ENCODE results near the gene AGAP2.
A peak's percentile ranks its signal among the peaks of the same experiment; 100 is the strongest.

Gene AGAP2

GRCh38 chr12:57767876-57768275 lies 29.3 kb upstream of the AGAP2 start:
- Histone ChIP-seq H3K79me1 (ENCODE audit: low read length) (peaks cover 9% of the 10 kb centered on the region), H4K8ac (ENCODE audit: low read depth, low read length) (no peak overlapping the region), H3K27ac (ENCODE audit: low read depth, low read length) (no peak overlapping the region), H3K36me3 (ENCODE audit: control insufficient read depth in 1 of 2, insufficient read depth in 2 of 2, low read length in 2 of 2) (peaks cover 12 to 13% of the 10 kb centered on the region in 2 experiments), H3K4me2 (ENCODE audit: low read length) (no peak overlapping the region), H2BK120ac (ENCODE audit: insufficient read depth, low read length, poor library complexity) (no peak overlapping the region), H4K91ac (ENCODE audit: low read depth, low read length) (no peak overlapping the region), H3K18ac (ENCODE audit: low read length) (no peak overlapping the region), H2BK5ac (ENCODE audit: low read depth, low read length, poor library complexity) (no peak overlapping the region), H3K27me3 (ENCODE audit: insufficient read depth, low read length) (peaks cover 44% of the 10 kb centered on the region), H2BK12ac (ENCODE audit: low read length) (no peak overlapping the region), H2AFZ (ENCODE audit: insufficient read depth, low read length, poor library complexity) (no peak overlapping the region), H3K14ac (ENCODE audit: low read length) (no peak overlapping the region), H3K4me3 (ENCODE audit: low read depth, low read length) (no peak overlapping the region), H4K12ac (ENCODE audit: low read depth, low read length) (no peak overlapping the region), H3K23ac (ENCODE audit: low read length) (no peak overlapping the region), H3K4ac (ENCODE audit: low read depth, low read length) (no peak overlapping the region), H3K9ac (ENCODE audit: low read length) (no peak overlapping the region), H3K79me2 (ENCODE audit: control insufficient read depth, insufficient read depth, low read length, poor library complexity) (peaks cover 6% of the 10 kb centered on the region), H2AK5ac (ENCODE audit: low read length) (no peak overlapping the region), H3K4me1 (ENCODE audit: control insufficient read depth in 1 of 2, insufficient read depth in 2 of 2, low read length in 2 of 2) (peaks cover 18 to 27% of the 10 kb centered on the region in 2 experiments), H3K9me3 (ENCODE audit: insufficient read depth, low read depth, low read length) (peaks cover 6% of the 10 kb centered on the region)
- no CpG with 5 or more reads among the region's 3 CpGs for WGBS (ENCODE audit: extremely low coverage, insufficient coverage, insufficient read length)
- DNase-seq = no peak

- H2BK120ac ChIP-seq (ENCODE audit: insufficient read depth, low read length, poor library complexity) = no peak overlapping the region
- DNase-seq = no peak
- no peak overlapping the region for H2AFZ ChIP-seq (ENCODE audit: insufficient read depth, low read length, poor library complexity)
- H3K79me2 ChIP-seq (ENCODE audit: control insufficient read depth, insufficient read depth, low read length, poor library complexity) = peaks cover 2% of the 10 kb centered on the region
- H4K12ac ChIP-seq (ENCODE audit: low read depth, low read length) = no peak overlapping the region
- H2BK12ac ChIP-seq (ENCODE audit: low read length) = no peak overlapping the region
- H2BK5ac ChIP-seq (ENCODE audit: low read depth, low read length, poor library complexity) = no peak overlapping the region
- no peak overlapping the region for H3K27ac ChIP-seq (ENCODE audit: low read depth, low read length)
- peaks cover 45% of the 10 kb centered on the region for H3K27me3 ChIP-seq (ENCODE audit: insufficient read depth, low read length)
- peaks cover 12 to 13% of the 10 kb centered on the region in 2 experiments for H3K36me3 ChIP-seq (ENCODE audit: control insufficient read depth in 1 of 2, insufficient read depth in 2 of 2, low read length in 2 of 2)
- peaks cover 6% of the 10 kb centered on the region for H3K9me3 ChIP-seq (ENCODE audit: insufficient read depth, low read depth, low read length)
- no peak overlapping the region for H3K18ac ChIP-seq (ENCODE audit: low read length)
- peaks cover 4% of the 10 kb centered on the region for H3K79me1 ChIP-seq (ENCODE audit: low read length)
- H2AK5ac ChIP-seq (ENCODE audit: low read length) = no peak overlapping the region
- no peak overlapping the region for H3K23ac ChIP-seq (ENCODE audit: low read length)
- H4K91ac ChIP-seq (ENCODE audit: low read depth, low read length) = no peak overlapping the region
- no peak overlapping the region for H3K9ac ChIP-seq (ENCODE audit: low read length)
- H3K4me2 ChIP-seq (ENCODE audit: low read length) = no peak overlapping the region
- no peak overlapping the region for H4K8ac ChIP-seq (ENCODE audit: low read depth, low read length)
- H3K14ac ChIP-seq (ENCODE audit: low read length) = no peak overlapping the region
- peaks cover 18 to 27% of the 10 kb centered on the region in 2 experiments for H3K4me1 ChIP-seq (ENCODE audit: control insufficient read depth in 1 of 2, insufficient read depth in 2 of 2, low read length in 2 of 2)
- no peak overlapping the region for H3K4me3 ChIP-seq (ENCODE audit: low read depth, low read length)
- no peak overlapping the region for H3K4ac ChIP-seq (ENCODE audit: low read depth, low read length)
These were observed 28.8 kb upstream of the AGAP2 start for GRCh38 chr12:57767305-57767698.

DNA sequence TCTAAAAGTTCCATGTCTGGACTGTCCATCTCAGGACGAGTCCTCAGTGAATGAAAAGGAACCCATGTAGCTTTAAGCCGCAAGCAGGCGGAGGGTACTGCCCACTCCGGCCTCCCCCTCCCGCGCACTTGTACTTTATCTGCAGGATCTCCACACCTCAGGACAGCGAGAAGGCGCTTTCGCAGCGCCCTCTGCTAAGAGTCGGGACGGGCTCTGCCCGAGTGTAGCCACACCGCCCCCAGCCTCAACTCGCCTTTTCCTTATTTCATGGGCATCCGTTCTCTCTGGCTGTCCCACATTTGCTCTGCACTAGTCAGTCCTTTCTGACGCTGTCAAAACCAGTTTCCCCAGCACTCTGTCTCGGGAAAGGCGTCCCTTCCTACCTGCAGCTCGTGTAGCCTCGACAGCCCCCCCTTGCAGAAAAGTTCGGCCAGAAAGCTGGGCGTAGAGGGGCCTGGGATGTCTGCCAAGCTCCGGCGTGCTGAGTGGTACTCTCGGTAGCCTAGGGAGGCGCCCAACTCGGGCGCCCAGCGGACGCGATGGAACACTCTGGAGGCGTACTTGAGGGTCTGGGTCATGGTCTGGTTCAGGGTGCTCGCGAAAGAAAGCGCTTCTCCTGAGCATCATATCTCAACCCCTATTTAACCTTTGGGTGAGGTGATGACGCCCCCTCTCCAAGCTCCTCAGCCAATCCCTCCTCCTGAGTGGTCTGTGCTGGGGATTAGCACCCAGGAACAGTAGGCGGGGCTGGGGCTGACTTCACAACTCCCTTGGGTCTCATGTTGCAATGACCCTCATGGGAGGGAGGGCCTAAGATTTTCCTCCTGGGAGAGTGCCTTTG lies 28.1 kb upstream of the AGAP2 start, which contains the start of gene CYP27B1:
Gene CYP27B1, minus strand, starts transcription at position 615 of the 841 bp plus-strand sequence. Its CDS starts 37 bp downstream, at position 578.
- Histone ChIP-seq H3K79me2 (ENCODE audit: control insufficient read depth, insufficient read depth, low read length, poor library complexity) (no peaks in the 10 kb centered on the region), H3K36me3 (ENCODE audit: control insufficient read depth in 1 of 2, insufficient read depth in 2 of 2, low read length in 2 of 2) (peaks cover 12 to 13% of the 10 kb centered on the region in 2 experiments), H2BK120ac (ENCODE audit: insufficient read depth, low read length, poor library complexity) (no peak within 1 kb of the TSS), H3K9ac (ENCODE audit: low read length) (no peak within 1 kb of the TSS), H4K12ac (ENCODE audit: low read depth, low read length) (no peak within 1 kb of the TSS), H3K4me3 (ENCODE audit: low read depth, low read length) (peak within 1 kb of the TSS; percentile 15), H3K27me3 (ENCODE audit: insufficient read depth, low read length) (peaks cover 45% of the 10 kb centered on the region), H3K14ac (ENCODE audit: low read length) (no peak within 1 kb of the TSS), H3K27ac (ENCODE audit: low read depth, low read length) (no peak within 1 kb of the TSS), H2BK5ac (ENCODE audit: low read depth, low read length, poor library complexity) (no peak within 1 kb of the TSS), H2AK5ac (ENCODE audit: low read length) (no peak within 1 kb of the TSS), H3K23ac (ENCODE audit: low read length) (peak within 1 kb of the TSS; percentile 8), H3K4ac (ENCODE audit: low read depth, low read length) (no peak within 1 kb of the TSS), H3K9me3 (ENCODE audit: insufficient read depth, low read depth, low read length) (peaks cover 6% of the 10 kb centered on the region), H3K18ac (ENCODE audit: low read length) (no peak within 1 kb of the TSS), H3K79me1 (ENCODE audit: low read length) (no peaks in the 10 kb centered on the region), H3K4me1 (ENCODE audit: control insufficient read depth in 1 of 2, insufficient read depth in 2 of 2, low read length in 2 of 2) (peaks cover 18 to 27% of the 10 kb centered on the region in 2 experiments), H2BK12ac (ENCODE audit: low read length) (no peak within 1 kb of the TSS), H2AFZ (ENCODE audit: insufficient read depth, low read length, poor library complexity) (no peak within 1 kb of the TSS), H4K91ac (ENCODE audit: low read depth, low read length) (no peak within 1 kb of the TSS), H3K4me2 (ENCODE audit: low read length) (peak within 1 kb of the TSS; percentile 60), H4K8ac (ENCODE audit: low read depth, low read length) (no peak within 1 kb of the TSS)
- no CpG with 5 or more reads among the region's 38 CpGs for WGBS (ENCODE audit: extremely low coverage, insufficient coverage, insufficient read length)
- DNase-seq = peak; percentile 54 to 72

DNA sequence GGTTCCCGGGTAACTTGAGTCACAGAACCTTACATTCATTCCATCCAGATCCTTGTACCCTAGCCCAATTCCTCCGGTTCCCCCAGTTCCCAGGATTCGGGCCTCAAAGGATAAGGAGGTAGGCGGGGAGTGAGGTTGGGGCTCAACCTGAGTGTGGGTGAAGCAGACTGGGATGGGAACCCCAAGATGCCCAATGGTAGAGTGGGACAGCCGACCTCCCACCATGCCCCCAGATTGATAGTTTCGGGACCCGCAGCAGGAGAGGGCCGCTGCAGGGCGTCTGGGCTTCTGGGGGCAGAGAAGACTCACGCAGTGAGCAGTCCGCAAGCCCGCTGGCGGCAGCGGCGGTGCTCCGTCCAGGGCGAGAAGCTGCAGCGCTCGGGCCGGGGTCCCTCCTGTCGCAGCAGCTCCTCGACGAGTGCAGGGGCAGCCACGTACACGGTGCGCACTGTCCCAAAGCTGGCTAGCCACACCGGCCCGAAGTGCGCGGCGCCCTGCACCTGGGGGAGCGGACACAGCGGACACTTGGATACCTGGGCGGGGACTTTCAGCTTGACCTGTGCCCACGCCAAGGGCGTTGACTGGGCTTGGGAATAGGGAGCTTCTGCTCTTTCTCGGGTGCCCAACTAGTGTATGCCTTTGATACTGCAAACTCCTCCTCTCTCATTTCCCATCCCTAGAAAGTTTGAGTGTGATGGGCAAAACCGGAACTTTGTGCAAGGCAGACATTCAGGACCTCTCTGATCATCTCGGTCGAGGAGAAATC lies 27.3 kb upstream of the AGAP2 start:
- Histone ChIP-seq H2BK5ac (ENCODE audit: low read depth, low read length, poor library complexity) (no peak overlapping the region), H2AK5ac (ENCODE audit: low read length) (no peak overlapping the region), H3K4me3 (ENCODE audit: low read depth, low read length) (peak overlapping the region; percentile 15), H3K27ac (ENCODE audit: low read depth, low read length) (no peak overlapping the region), H2AFZ (ENCODE audit: insufficient read depth, low read length, poor library complexity) (no peak overlapping the region), H3K27me3 (ENCODE audit: insufficient read depth, low read length) (peaks cover 45% of the 10 kb centered on the region), H3K79me2 (ENCODE audit: control insufficient read depth, insufficient read depth, low read length, poor library complexity) (no peaks in the 10 kb centered on the region), H4K12ac (ENCODE audit: low read depth, low read length) (no peak overlapping the region), H3K9ac (ENCODE audit: low read length) (no peak overlapping the region), H3K79me1 (ENCODE audit: low read length) (no peaks in the 10 kb centered on the region), H3K4me1 (ENCODE audit: control insufficient read depth in 1 of 2, insufficient read depth in 2 of 2, low read length in 2 of 2) (peaks cover 16 to 22% of the 10 kb centered on the region in 2 experiments), H4K91ac (ENCODE audit: low read depth, low read length) (no peak overlapping the region), H4K8ac (ENCODE audit: low read depth, low read length) (no peak overlapping the region), H3K4ac (ENCODE audit: low read depth, low read length) (no peak overlapping the region), H3K36me3 (ENCODE audit: control insufficient read depth in 1 of 2, insufficient read depth in 2 of 2, low read length in 2 of 2) (peaks cover 12 to 13% of the 10 kb centered on the region in 2 experiments), H3K23ac (ENCODE audit: low read length) (no peak overlapping the region), H3K4me2 (ENCODE audit: low read length) (peak overlapping the region; percentile 60), H2BK12ac (ENCODE audit: low read length) (no peak overlapping the region), H2BK120ac (ENCODE audit: insufficient read depth, low read length, poor library complexity) (no peak overlapping the region), H3K9me3 (ENCODE audit: insufficient read depth, low read depth, low read length) (peaks cover 6% of the 10 kb centered on the region), H3K18ac (ENCODE audit: low read length) (no peak overlapping the region), H3K14ac (ENCODE audit: low read length) (no peak overlapping the region)
- DNase-seq = no peak
- WGBS (ENCODE audit: extremely low coverage, insufficient coverage, insufficient read length) = no CpG with 5 or more reads among the region's 40 CpGs

Measured in trophoblast cell (in vitro differentiated cells and primary cell).